MM.1S (cell line): ENCODE data around the gene GATA5.

Source experiments
- CTCF ChIP-seq: fragments of 300-600 bp; sonication (generic); IDR thresholded peaks from 2 replicates; pipeline ENCODE4 v1.5.1; 2016; ENCODE audit warnings: antibody characterized with exemption, low read length, mixed read lengths
- EZH2 ChIP-seq: fragments of 300-600 bp; sonication (generic); optimal IDR thresholded peaks from 2 replicates; pipeline ENCODE3; 2017; ENCODE audit warnings: low read depth, mild to moderate bottlenecking, antibody characterized with exemption, low read length, mixed read lengths
- EZH2phosphoT487 ChIP-seq: fragments of 300-600 bp; sonication (generic); IDR thresholded peaks from 2 replicates; pipeline ENCODE4 v1.6.1; 2018; ENCODE audit warnings: antibody characterized with exemption, low read length

- TF ChIP-seq CTCF (no peak), EZH2phosphoT487 (no peak), EZH2 (no peak)
These were observed 36.3 kb upstream of the GATA5 start for GRCh38 chr20:62511915-62512610.
